ENCODE results near the gene ZBTB26.

- TF ChIP-seq POLR2A (IDR thresholded peaks at IDR 0.05; ENCODE audit: low read depth) (no peak), CTCF (IDR thresholded peaks at IDR 0.05) (no peak)
Measured at GRCh38 chr9:122875523-122875922, 55.8 kb downstream of the ZBTB26 start.
